A673 (cell line): ENCODE measurements around the gene HEPHL1.

Source experiments
- CTCF ChIP-seq: fragments of 300-800, 200-600 bp; sonication (generic); conservative IDR thresholded peaks from 2 replicates; pipeline ENCODE4 v1.5.1; 2017; ENCODE audit warnings: low read depth, mild to moderate bottlenecking, antibody characterized with exemption, low read length, moderate library complexity, mixed read lengths
- EZH2 ChIP-seq: fragments of 200-600 bp; sonication (generic); IDR thresholded peaks from 2 replicates; pipeline ENCODE4 v1.6.1; 2017; ENCODE audit warnings: borderline replicate concordance, low read depth, mild to moderate bottlenecking, mixed read lengths, antibody characterized with exemption, low read length; ENCODE audit not compliant: poor library complexity, severe bottlenecking

GRCh38 chr11:94032725-94033124 is 11.6 kb downstream of the HEPHL1 start:
- TF ChIP-seq EZH2 = no peak
- no peak for TF ChIP-seq CTCF
